Activated CD8-positive, alpha-beta T cell treated with anti-CD3 and anti-CD28 coated beads, Interleukin-2, amount 10 ng/mL, durations not matched to agents 7 days and 5 days (primary cell): Measurements from ENCODE around the gene KCND1. TPM values are rescaled to one million over a fixed set of nuclear protein-coding genes. Genes with fewer than 3 reads are reported as not detected.

Source experiments
- ATAC-seq: fragments of 150-1000 bp; cut with Tn5 transposase; one replicate; pipeline ENCODE4 v1.10.0; 2021; ENCODE audit warnings: moderate library complexity
- CTCF ChIA-PET: fragments of 350-600 bp; sonication (Branson Sonifier 250); formaldehyde crosslinking; loops from one replicate; lab custom pipeline; 2021; ENCODE audit warnings: antibody characterized with exemption; lab: Charles Lee
- POLR2A ChIA-PET: fragments of 350-600 bp; sonication (Branson Sonifier 250); formaldehyde crosslinking; loops from one replicate; lab custom pipeline; 2021; ENCODE audit warnings: antibody characterized with exemption; lab: Charles Lee
- DNase-seq: peaks from one replicate; pipeline ENCODE4 v3.0.0-alpha.2; 2020
- H3K27ac Mint-ChIP-seq: one replicate; pipeline ENCODE4 v1.8.0; 2021; ENCODE audit warnings: mild to moderate bottlenecking, mixed read lengths
- H3K27me3 Mint-ChIP-seq: one replicate; pipeline ENCODE4 v1.8.0; 2021; ENCODE audit warnings: low read depth, mixed read lengths
- H3K36me3 Mint-ChIP-seq: one replicate; pipeline ENCODE4 v1.8.0; 2021; ENCODE audit warnings: low read depth, mixed read lengths
- H3K4me1 Mint-ChIP-seq: one replicate; pipeline ENCODE4 v1.8.0; 2021; ENCODE audit warnings: low read depth, mixed read lengths
- H3K4me3 Mint-ChIP-seq: one replicate; pipeline ENCODE4 v1.8.0; 2021; ENCODE audit warnings: mild to moderate bottlenecking, mixed read lengths
- H3K9me3 Mint-ChIP-seq: one replicate; pipeline ENCODE4 v1.8.0; 2022; ENCODE audit warnings: mixed read lengths; ENCODE audit not compliant: insufficient read depth
- total RNA-seq, 2 experiments: library from RNA; stranded (reverse); gene quantifications; one replicate each; pipeline ENCODE4 v1.2.3, GENCODE V29; 2021

Gene KCND1
- total RNA-seq, 2 experiments from 2014 or later: 3.5 to 4.6 TPM

DNA sequence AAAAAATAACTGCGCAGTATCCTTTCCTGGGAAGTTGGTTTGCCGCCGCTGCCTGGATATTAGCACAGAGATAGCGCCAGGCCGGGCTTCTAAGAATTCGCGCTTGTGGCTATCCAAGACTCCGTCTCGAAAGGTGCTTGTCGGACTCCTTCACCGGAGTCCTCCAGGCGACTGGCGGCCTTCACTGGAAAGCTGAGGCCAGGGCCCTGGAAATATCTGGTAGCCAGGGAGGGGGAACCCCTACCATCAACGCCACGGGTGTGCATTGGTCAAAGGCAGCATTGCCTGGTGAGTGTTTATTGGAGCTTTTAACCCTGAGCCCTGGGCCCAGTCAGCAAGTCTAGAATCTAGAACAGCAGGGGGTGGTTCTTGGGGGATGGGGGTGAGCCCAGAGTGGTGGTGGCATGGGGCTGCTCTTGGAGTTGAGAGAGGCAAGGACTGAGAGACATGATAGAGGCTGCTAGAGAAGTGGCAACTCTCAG is 52.2 kb downstream of the KCND1 start:
- H3K4me1 Mint-ChIP-seq: peaks cover 60% of the 10 kb centered on the region
- peak overlapping the region; percentile 90 for H3K4me3 Mint-ChIP-seq
- peaks cover 44% of the 10 kb centered on the region for H3K36me3 Mint-ChIP-seq
- no peaks in the 10 kb centered on the region for H3K9me3 Mint-ChIP-seq
- ChIA-PET CTCF (interaction anchor here (1.4 to 1.8 kb wide), 3 partner anchors 18 to 22 kb away, joined by 4 to 23 read pairs (median 7); no protein-coding TSS in a partner anchor), POLR2A (interaction anchor here (0.6 to 5.2 kb wide), 8 partner anchors 11 to 123 kb away, joined by 3 to 126 read pairs (median 3); partner anchors contain the start of gene TFE3)
- DNase-seq: no peak
- H3K27ac Mint-ChIP-seq: peak overlapping the region; percentile 89
- no peaks in the 10 kb centered on the region for H3K27me3 Mint-ChIP-seq
- ATAC-seq: peak; percentile 2

DNA sequence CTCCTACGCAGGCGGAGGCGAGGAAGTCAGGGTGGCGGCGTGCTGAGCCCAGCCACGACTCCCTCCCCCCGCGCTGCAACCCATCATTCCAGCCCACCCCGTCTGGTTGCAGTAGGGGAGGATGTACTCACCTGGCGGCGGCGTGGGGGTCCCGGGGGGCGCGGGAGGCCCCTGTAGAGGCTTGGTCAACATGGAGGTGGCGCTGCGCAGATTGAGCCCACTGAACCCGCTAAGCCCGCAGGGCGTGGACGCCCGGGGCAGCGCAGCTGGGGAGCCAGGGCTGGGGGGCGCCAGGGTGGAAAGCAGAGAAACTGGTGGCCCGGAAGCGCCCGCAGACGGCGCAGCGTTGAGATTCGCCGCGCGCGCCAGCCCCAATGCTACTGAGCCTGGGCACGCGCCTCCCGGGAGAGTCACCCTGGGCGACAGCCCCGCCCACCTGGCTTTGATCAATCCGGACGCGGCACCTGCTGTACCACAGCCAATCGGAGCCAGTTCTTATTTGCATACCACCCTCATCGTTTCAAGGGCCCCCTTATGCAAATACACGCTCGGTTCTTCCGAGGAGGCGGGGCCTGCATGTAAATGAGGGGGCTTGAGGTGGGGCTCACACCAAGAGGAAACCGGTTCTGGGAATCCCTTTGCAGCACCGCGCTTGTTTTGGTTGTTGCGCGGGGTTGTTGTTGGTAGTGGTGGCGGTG is 52.9 kb downstream of the KCND1 start, which contains the start of gene PIM2:
Gene PIM2, minus strand, starts transcription at position 382 of the 698 bp plus-strand sequence. Its CDS starts 190 bp downstream, at position 192.
- H3K9me3 Mint-ChIP-seq: no peaks in the 10 kb centered on the region
- H3K4me1 Mint-ChIP-seq: peaks cover 60% of the 10 kb centered on the region
- POLR2A ChIA-PET: interaction anchor here (0.6 to 5.2 kb wide), 7 partner anchors 12 to 124 kb away, joined by 3 to 126 read pairs (median 3); partner anchors contain the start of gene TFE3

DNA sequence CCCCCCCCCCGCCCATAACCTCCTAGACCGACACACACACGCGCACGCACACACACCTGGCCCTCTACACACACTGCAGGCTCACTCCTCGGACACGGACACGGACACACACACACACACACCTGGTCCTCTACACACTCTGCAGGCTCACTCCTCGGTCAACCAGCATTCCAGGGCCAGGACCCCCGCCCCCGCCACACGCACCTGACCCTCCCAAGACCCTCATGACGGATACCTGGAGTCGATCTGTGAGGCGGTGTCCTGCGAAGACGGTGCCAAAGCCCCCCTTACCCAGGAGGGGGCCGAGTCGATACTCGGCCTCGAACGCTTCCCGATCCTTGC is 53.4 kb downstream of the KCND1 start:
- ChIA-PET CTCF (no interaction called here), POLR2A (interaction anchor here (5.2 kb wide), 1 partner anchor 20 kb away, joined by 126 read pairs; no protein-coding TSS in a partner anchor)
- H3K27me3 Mint-ChIP-seq: no peaks in the 10 kb centered on the region
- peaks cover 61% of the 10 kb centered on the region for H3K4me1 Mint-ChIP-seq
- peak overlapping the region; percentile 90 for H3K4me3 Mint-ChIP-seq
- DNase-seq: no peak
- peak overlapping the region; percentile 89 for H3K27ac Mint-ChIP-seq
- H3K9me3 Mint-ChIP-seq: no peaks in the 10 kb centered on the region
- ATAC-seq: no peak
- peaks cover 47% of the 10 kb centered on the region for H3K36me3 Mint-ChIP-seq

More for the DNA sequence above, 52.9 kb downstream of the KCND1 start, which contains the start of gene PIM2:
- Mint-ChIP-seq H3K36me3 (peaks cover 45% of the 10 kb centered on the region), H3K27me3 (no peaks in the 10 kb centered on the region), H3K4me3 (peak within 1 kb of the TSS; percentile 90), H3K27ac (peak within 1 kb of the TSS; percentile 89)
- peak; percentile 78 for ATAC-seq
- peak; percentile 94 for DNase-seq
- CTCF ChIA-PET: interaction anchor here (1.7 to 1.8 kb wide), 2 partner anchors 19 to 23 kb away, joined by 7 to 23 read pairs; no protein-coding TSS in a partner anchor

DNA sequence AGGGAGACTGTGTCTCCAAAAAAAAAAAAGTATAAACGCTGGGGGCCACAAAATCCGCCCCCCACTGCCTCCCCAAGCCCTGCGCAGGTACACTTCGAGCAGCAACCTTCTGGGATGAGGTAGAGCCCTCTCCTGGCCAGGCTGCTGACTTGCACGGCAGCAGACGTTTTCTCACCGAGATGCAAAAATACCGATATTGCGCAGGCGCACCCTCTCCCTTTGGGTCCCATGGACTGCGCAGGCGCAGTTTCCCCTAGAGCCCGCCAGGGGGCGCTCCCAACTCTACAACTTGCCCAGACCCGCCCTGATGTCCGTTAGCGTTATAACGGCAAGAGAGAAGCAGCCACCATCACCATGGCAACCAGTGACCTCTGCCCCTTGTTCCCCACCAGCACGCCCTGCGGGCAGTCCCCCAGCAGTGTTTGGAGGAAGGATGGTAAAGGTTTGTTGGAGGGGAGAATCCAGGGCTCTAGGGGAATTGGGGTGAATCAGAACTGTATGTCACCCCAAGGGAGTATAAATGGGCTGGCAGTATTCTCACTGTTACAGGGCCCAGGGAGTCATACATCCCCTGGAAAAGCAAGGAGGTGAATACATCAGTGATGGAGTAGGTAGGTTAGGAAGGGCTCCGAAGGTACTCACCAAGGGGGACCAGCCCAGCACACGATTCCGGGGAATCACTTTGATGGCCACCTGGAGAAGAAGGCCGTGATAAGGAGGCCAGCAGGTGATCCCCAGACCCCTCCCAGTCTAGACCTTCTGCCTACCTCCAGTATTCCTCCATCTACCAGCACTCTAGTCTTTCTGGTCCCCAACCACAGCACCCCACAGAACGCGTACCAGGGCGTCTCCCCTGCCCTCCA is 54.3 kb downstream of the KCND1 start:
- ChIA-PET CTCF (interaction anchor here (0.7 to 1.9 kb wide), 5 partner anchors 19 to 31 kb away, joined by 3 to 6 read pairs (median 6); no protein-coding TSS in a partner anchor), POLR2A (interaction anchor here (0.5 to 7.1 kb wide), 6 partner anchors 19 to 40 kb away, joined by 3 to 126 read pairs (median 5); partner anchors contain the start of gene OTUD5)
- DNase-seq (peak; percentile 92), ATAC-seq (peak; percentile 48)
- Mint-ChIP-seq H3K27ac (peak overlapping the region; percentile 89), H3K36me3 (peaks cover 43% of the 10 kb centered on the region), H3K9me3 (no peaks in the 10 kb centered on the region), H3K27me3 (no peaks in the 10 kb centered on the region), H3K4me1 (peaks cover 66% of the 10 kb centered on the region), H3K4me3 (peak overlapping the region; percentile 90)

DNA sequence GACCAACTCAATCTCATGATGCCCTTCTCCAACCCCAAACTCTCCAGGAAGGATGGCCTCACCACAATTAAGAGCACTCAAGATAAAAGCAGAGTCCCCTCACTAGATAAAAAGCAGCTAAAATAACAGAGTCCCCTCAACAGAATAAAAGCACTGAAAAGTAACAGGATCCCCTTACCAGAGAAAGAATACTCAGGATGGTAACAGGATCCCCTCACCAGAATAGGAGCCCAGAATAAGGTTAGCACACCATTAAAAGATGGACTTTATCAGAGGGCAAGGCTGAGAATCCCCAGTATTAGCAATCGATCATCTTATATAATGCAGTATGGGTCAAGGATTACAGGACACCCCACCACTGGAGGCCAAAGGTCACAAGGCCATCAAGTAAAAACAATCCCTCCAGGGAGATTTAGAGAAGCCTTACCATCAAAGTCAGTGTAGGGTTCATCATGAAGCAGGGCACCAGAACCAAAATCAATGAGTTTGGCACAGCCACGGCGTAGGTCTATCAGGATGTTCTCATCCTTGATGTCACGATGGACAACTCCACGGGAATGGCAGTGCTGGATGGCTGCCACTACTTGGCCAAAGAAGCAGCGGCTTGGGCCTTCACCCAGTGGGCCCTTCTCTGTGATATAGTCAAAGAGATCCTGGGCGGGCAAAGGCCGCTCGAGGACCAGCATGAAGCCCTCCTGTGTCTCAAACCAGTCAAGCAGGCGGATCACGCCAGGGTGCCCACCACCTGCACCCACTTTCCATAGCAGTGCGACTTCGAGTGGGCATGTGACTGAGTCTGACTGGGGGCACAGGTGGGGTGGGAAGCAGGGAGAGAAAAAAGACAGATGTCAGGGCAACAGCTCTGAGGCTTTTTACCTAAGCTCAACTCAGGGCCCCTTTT is 56.8 kb downstream of the KCND1 start:
- ChIA-PET CTCF (interaction anchor here (1.0 to 1.9 kb wide), 5 partner anchors 17 to 34 kb away, joined by 3 to 6 read pairs (median 4); partner anchors contain the start of genes PQBP1 and TIMM17B), POLR2A (interaction anchor here (0.5 to 7.1 kb wide), 5 partner anchors 24 to 1758 kb away, joined by 3 to 93 read pairs (median 3); no protein-coding TSS in a partner anchor)
- Mint-ChIP-seq H3K27me3 (no peaks in the 10 kb centered on the region), H3K27ac (peak overlapping the region; percentile 55), H3K4me1 (peaks cover 66% of the 10 kb centered on the region), H3K36me3 (peaks cover 47% of the 10 kb centered on the region), H3K9me3 (no peaks in the 10 kb centered on the region), H3K4me3 (peak overlapping the region; percentile 46)
- DNase-seq (no peak), ATAC-seq (no peak)

DNA sequence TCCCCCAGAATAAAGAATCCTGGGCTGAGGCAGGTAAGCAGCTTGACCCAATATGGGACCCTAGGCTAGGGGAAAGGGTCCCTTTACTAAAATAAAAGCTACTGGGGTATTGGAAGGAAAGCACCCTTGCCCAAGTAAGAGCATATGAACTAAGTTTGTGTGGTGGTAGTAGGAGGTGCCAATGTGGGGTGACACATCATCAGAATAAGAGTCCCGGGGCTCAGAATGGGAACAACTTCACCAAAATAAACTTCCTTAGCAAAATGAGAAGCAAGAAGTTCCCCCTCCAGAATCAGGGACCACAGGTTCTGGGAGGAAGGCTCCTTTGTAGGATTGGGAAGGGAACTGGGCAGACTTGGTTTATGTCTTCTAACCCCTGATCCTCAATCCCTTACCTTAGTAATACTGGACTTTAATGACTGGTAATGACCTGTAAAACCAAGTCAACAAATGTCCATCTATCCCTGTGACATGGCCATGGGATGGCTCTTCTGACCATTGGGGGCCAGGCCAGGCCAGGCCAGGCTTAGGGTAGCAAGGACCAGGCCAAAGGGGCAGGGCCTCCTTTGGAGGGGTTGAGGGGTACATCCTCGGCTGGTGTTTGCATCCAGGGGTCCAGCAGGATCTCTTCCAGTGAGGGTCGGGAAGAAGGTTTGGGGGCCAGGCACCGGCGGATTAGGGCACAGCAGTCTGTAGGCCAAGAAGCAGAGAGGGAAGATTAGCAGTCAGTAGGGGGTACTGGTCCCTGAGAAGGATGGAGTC is 57.9 kb downstream of the KCND1 start:
- POLR2A ChIA-PET: interaction anchor here (7.1 kb wide), 1 partner anchor 26 kb away, joined by 93 read pairs; no protein-coding TSS in a partner anchor
- CTCF ChIA-PET: interaction anchor here (1.0 kb wide), 1 partner anchor 24 kb away, joined by 3 read pairs; no protein-coding TSS in a partner anchor
- DNase-seq (no peak), ATAC-seq (no peak)
- H3K27ac Mint-ChIP-seq: no peak overlapping the region
- no peaks in the 10 kb centered on the region for H3K9me3 Mint-ChIP-seq
- H3K27me3 Mint-ChIP-seq: no peaks in the 10 kb centered on the region
- peak overlapping the region; percentile 31 for H3K4me3 Mint-ChIP-seq
- peaks cover 58% of the 10 kb centered on the region for H3K4me1 Mint-ChIP-seq
- peaks cover 45% of the 10 kb centered on the region for H3K36me3 Mint-ChIP-seq

DNA sequence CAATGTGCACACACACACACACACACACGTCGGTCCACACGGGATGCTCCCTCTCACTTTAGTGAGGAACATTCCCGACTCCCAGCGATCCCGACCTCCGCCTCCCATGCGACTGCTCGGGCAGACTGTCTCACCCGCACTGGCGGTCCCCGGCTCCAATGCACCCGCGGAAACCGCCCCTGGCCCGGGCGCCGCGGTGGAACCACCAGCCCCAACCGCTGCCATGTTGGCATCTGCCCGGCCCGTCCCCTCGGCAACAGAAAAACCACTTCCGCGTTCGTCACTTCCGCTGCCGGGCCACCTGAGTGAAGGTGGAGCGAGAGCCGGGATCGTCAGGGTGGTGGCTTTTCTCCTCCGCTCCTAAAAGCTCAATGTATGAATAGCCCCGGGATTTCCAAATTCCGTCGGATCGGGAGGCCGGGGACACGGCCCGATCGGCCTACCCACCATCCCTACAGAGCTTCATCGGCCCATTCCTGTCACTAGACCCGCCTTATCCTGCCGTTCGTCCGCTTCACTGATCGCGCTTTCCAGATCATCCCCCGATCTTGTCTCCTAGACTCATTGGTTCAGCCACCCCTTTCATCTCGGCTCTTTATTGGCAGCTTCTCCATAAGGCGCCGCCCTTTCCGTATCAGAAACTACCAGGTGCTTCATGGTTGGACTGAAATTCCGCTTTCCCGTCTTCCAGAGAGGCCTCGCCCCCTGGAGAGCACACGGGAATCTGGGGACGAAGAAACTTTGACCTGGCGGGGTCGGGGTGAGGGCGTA is 60.0 kb downstream of the KCND1 start, which contains the start of gene SLC35A2:
Gene SLC35A2, minus strand, starts transcription at position 235 of the 771 bp plus-strand sequence. Its CDS starts 10 bp downstream, at position 225.
- peaks cover 51% of the 10 kb centered on the region for H3K4me1 Mint-ChIP-seq

More for the DNA sequence above, 60.0 kb downstream of the KCND1 start, which contains the start of gene SLC35A2:
- ChIA-PET POLR2A (interaction anchor here (0.8 to 7.1 kb wide), 12 partner anchors 8 to 280 kb away, joined by 3 to 93 read pairs (median 5); partner anchors contain the start of genes OTUD5, PQBP1 and TIMM17B), CTCF (interaction anchor here (0.8 to 2.3 kb wide), 6 partner anchors 20 to 263 kb away, joined by 3 to 10 read pairs (median 4); no protein-coding TSS in a partner anchor)
- ATAC-seq (peak; percentile 73), DNase-seq (peak; percentile 91)
- Mint-ChIP-seq H3K27me3 (no peaks in the 10 kb centered on the region), H3K9me3 (no peaks in the 10 kb centered on the region), H3K27ac (peak within 1 kb of the TSS; percentile 94), H3K36me3 (peaks cover 36% of the 10 kb centered on the region), H3K4me3 (peak within 1 kb of the TSS; percentile 89)
